HepG2 (cell line): Measurements from ENCODE around the gene RAP1A. TPM values are rescaled to one million over a fixed set of nuclear protein-coding genes. Genes with fewer than 3 reads are reported as not detected.
"Not testable (repeated sequence)": the region's sequence is repeated elsewhere in the genome, so short reads cannot be mapped to it uniquely, and the experiment has no call there.

ENCODE experiments used
- ATAC-seq: fragments of 200-7000 bp; cut with Tn5 transposase; 3 replicates; pipeline ENCODE4 v1.9.1; 2020; ENCODE audit warnings: mild to moderate bottlenecking, moderate library complexity
- BruUV-seq: library from RNA; stranded (reverse); fragments of 400-500 nt; replicated peaks from 2 replicates; lab custom pipeline; 2021; lab: Mats Ljungman, UMichigan
- CTCF ChIA-PET: fragments of 300-600 bp; formaldehyde crosslinking; extraction: SDS; loops from one replicate; lab custom pipeline; 2021; ENCODE audit warnings: low total read pairs, inconsistent platforms, low intra/inter-chr PET ratio; lab: Yijun Ruan, JAX
- POLR2A ChIA-PET: fragments of 350-600 bp; sonication (Branson Sonifier 250); formaldehyde crosslinking; loops from one replicate; lab custom pipeline; 2020; ENCODE audit warnings: antibody characterized with exemption, inconsistent platforms; lab: Yijun Ruan, JAX
- DNase-seq: peaks from one replicate; pipeline ENCODE4 v3.0.0-alpha.2; 2015; ENCODE audit warnings: low spot score
- FAIRE-seq: peaks from 3 replicates; lab custom pipeline; 2011; peaks lifted over from hg19 to GRCh38; lab: Jason Lieb, UNC
- H2AFZ ChIP-seq: one replicate; pipeline ENCODE4 v1.6.1; 2011; ENCODE audit warnings: low read length, inconsistent platforms
- H3K27ac ChIP-seq: fragments of 300-600 bp; 3 replicates; pipeline ENCODE4 v1.8.0; 2011; ENCODE audit warnings: mixed run types, mild to moderate bottlenecking, mixed read lengths, low read length, inconsistent platforms; ENCODE audit not compliant: insufficient read depth; ENCODE audit errors: extremely low read length
- H3K27me3 ChIP-seq, 2 experiments: fragments of 200-600 bp in 1 of 2; 2 replicates in 1 of 2; 3 replicates in 1 of 2; pipeline versions ENCODE4 v1.6.0 to v1.8.0; 2011; ENCODE audit warnings: low read length in 2 of 2, mild to moderate bottlenecking in 2 of 2, moderate library complexity in 2 of 2, inconsistent platforms in 1 of 2; ENCODE audit not compliant: insufficient read depth in 2 of 2, control insufficient read depth in 1 of 2
- H3K36me3 ChIP-seq, 2 experiments: fragments of 200-600 bp in 1 of 2; replicated peaks in 1 of 2; 2 replicates in 1 of 2; 3 replicates in 1 of 2; pipeline versions ENCODE4 v1.5.1 to v1.8.0; 2011; ENCODE audit warnings: low read length in 2 of 2, inconsistent platforms in 1 of 2; ENCODE audit not compliant: insufficient read depth in 2 of 2, control insufficient read depth in 1 of 2
- H3K4me1 ChIP-seq: 2 replicates; pipeline ENCODE4 v1.5.1; 2012; ENCODE audit warnings: low read length, inconsistent platforms; ENCODE audit not compliant: insufficient read depth
- H3K4me2 ChIP-seq: 2 replicates; pipeline ENCODE4 v1.6.0; 2011; ENCODE audit warnings: low read depth, low read length, inconsistent platforms
- H3K4me3 ChIP-seq, 3 experiments: fragments of 200-600 bp in 1 of 3; sonication (generic), shearing (Covaris generic) in 1 of 3; replicated peaks in 1 of 3; 2 replicates each; pipeline ENCODE4 v1.5.1; 2011 to 2016; ENCODE audit warnings: low read length in 3 of 3, inconsistent platforms in 2 of 3, low read depth in 2 of 3, mild to moderate bottlenecking in 2 of 3, control low read depth in 1 of 3, mixed read lengths in 1 of 3; ENCODE audit not compliant: insufficient read depth in 1 of 3
- H3K79me2 ChIP-seq: one replicate; pipeline ENCODE4 v1.6.1; 2011; ENCODE audit warnings: low read length, inconsistent platforms; ENCODE audit not compliant: insufficient read depth
- H3K9ac ChIP-seq: 2 replicates; pipeline ENCODE4 v1.6.0; 2011; ENCODE audit warnings: mild to moderate bottlenecking, low read depth, low read length, inconsistent platforms; ENCODE audit not compliant: insufficient read depth
- H3K9me3 ChIP-seq: 2 replicates; pipeline ENCODE4 v1.5.1; 2012; ENCODE audit warnings: mild to moderate bottlenecking, low read length
- H4K20me1 ChIP-seq: 2 replicates; pipeline ENCODE4 v1.6.0; 2011; ENCODE audit warnings: inconsistent platforms, mild to moderate bottlenecking, low read length, moderate library complexity; ENCODE audit not compliant: insufficient read depth
- HNRNPLL ChIP-seq: fragments of 200-400 bp; formaldehyde crosslinking; IDR thresholded peaks from 2 replicates; pipeline ENCODE4 v1.6.1; 2017; ENCODE audit warnings: mild to moderate bottlenecking, low read depth, low read length; ENCODE audit not compliant: poor library complexity, severe bottlenecking
- MED8 ChIP-seq: sonication (generic); formaldehyde crosslinking; IDR thresholded peaks from 2 replicates; pipeline ENCODE4 v1.8.1; 2023; ENCODE audit warnings: mild to moderate bottlenecking, missing genetic modification reagents; ENCODE audit not compliant: insufficient replicate concordance
- SIN3A ChIP-seq: IDR thresholded peaks from 2 replicates; pipeline ENCODE4 v1.6.1; 2011; ENCODE audit warnings: low read depth, mild to moderate bottlenecking, control low read depth, low read length, borderline replicate concordance
- ZNF18 ChIP-seq: sonication (generic); formaldehyde crosslinking; IDR thresholded peaks from 2 replicates; pipeline ENCODE4 v1.8.0; 2022; ENCODE audit warnings: mild to moderate bottlenecking, missing genetic modification reagents; ENCODE audit not compliant: insufficient replicate concordance
- ZNF317 ChIP-seq: sonication (generic); formaldehyde crosslinking; IDR thresholded peaks from 2 replicates; pipeline ENCODE4 v1.5.0; 2020; ENCODE audit warnings: mild to moderate bottlenecking, missing genetic modification reagents
- ZNF34 ChIP-seq: sonication (generic); formaldehyde crosslinking; IDR thresholded peaks from 2 replicates; pipeline ENCODE4 v1.4.0; 2020; ENCODE audit warnings: mild to moderate bottlenecking, missing genetic modification reagents, borderline replicate concordance
- ZNF383 ChIP-seq: sonication (generic); formaldehyde crosslinking; IDR thresholded peaks from 2 replicates; pipeline ENCODE4 v1.4.0; 2020; ENCODE audit warnings: missing genetic modification reagents, mild to moderate bottlenecking, borderline replicate concordance
- ZNF614 ChIP-seq: IDR thresholded peaks from 2 replicates; pipeline ENCODE4 v1.6.1; 2018; ENCODE audit warnings: missing biosample characterization, missing genetic modification reagents, inconsistent platforms, borderline replicate concordance
- ZNF710 ChIP-seq: sonication (generic); formaldehyde crosslinking; IDR thresholded peaks from 2 replicates; pipeline ENCODE4 v1.5.0; 2020; ENCODE audit warnings: mild to moderate bottlenecking, missing genetic modification reagents, borderline replicate concordance
- ZNF740 ChIP-seq: sonication (generic); formaldehyde crosslinking; IDR thresholded peaks from 2 replicates; pipeline ENCODE4 v1.4.0; 2020; ENCODE audit warnings: missing genetic modification reagents
- ZNF782 ChIP-seq: sonication (generic); formaldehyde crosslinking; IDR thresholded peaks from 2 replicates; pipeline ENCODE4 v1.4.0; 2020; ENCODE audit warnings: missing genetic modification reagents, mild to moderate bottlenecking, borderline replicate concordance
- ZSCAN5A ChIP-seq: sonication (generic); formaldehyde crosslinking; IDR thresholded peaks from 2 replicates; pipeline ENCODE4 v1.8.0; 2022; ENCODE audit warnings: mild to moderate bottlenecking, missing genetic modification reagents, borderline replicate concordance
- WGBS: methylation state at CpG from one replicate; pipeline ENCODE4 v1.1.6; 2017; ENCODE audit warnings: low lambda C conversion rate; 5-methylcytosine and 5-hydroxymethylcytosine counted together
- in situ Hi-C: cut with HindIII; loops from 2 replicates; pipeline ENCODE4 v1.10.0; 2017; ENCODE audit warnings: low pct_unique_long_range_greater_than_20kb; ENCODE audit not compliant: extremely low pct_ligation_motif_present
- intact Hi-C: fragments of 100-400 bp; cut with micrococcal nuclease; formaldehyde crosslinking; loops from one replicate; pipeline ENCODE4 v1.10.0; 2022; ENCODE audit not compliant: unreplicated experiment
- polyA plus RNA-seq, 8 experiments: library from polyadenylated mRNA; depleted of rRNA in 3 of 8; stranded (reverse) in 7 of 8; unstranded in 1 of 8; fragments of >200 nt; fragmentation: Illumina TruSeq in 4 of 8; extraction: Trizol in 4 of 8; gene quantifications; 2 replicates each; pipeline versions ENCODE4 v1.2.1 to v1.2.3, GENCODE V29; 2011 to 2016; ENCODE audit warnings: low read depth in 4 of 8, missing spikeins in 1 of 8, mixed read lengths in 1 of 8; ENCODE audit not compliant: insufficient read depth in 1 of 8
- total RNA-seq, 5 experiments: library from RNA; depleted of rRNA; stranded (reverse); fragments of >200 nt; fragmentation: Illumina TruSeq; extraction: Trizol; gene quantifications; 2 replicates each; pipeline ENCODE4 v1.2.3, GENCODE V29; 2016; ENCODE audit warnings: low read depth in 1 of 5

RAP1A gene
- total and polyA plus RNA-seq, 2 of the 13 experiments (the other 11 are each of a cell fraction or from before 2014, with no cell fraction given): 19.0 to 20.7 TPM

- TF ChIP-seq ZNF710 (CRISPR knock-in tag): no peak; the same call in 1 of the 2 replicates
- 0 out of 2 replicates have a peak, but pooled peaks have one; percentile 5 for TF ChIP-seq SIN3A
- 0 out of 2 replicates have a peak, but pooled peaks have one; percentile 0 for TF ChIP-seq ZNF34 (CRISPR knock-in tag)
- no peak for TF ChIP-seq ZNF782 (CRISPR knock-in tag)
- TF ChIP-seq ZNF317 (CRISPR knock-in tag): 0 out of 2 replicates have a peak, but pooled peaks have one; percentile 34
- no peak for TF ChIP-seq ZSCAN5A (CRISPR knock-in tag)
- TF ChIP-seq ZNF614 (CRISPR knock-in tag): no peak
- TF ChIP-seq ZNF18 (CRISPR knock-in tag): no peak
- TF ChIP-seq MED8 (CRISPR knock-in tag): no peak
- TF ChIP-seq ZNF740 (CRISPR knock-in tag): peak; percentile 79
- peak; percentile 62 for TF ChIP-seq HNRNPLL
- TF ChIP-seq ZNF383 (CRISPR knock-in tag): no peak
These were observed 120.6 kb downstream of the RAP1A start (continued) for GRCh38 chr1:111739925-111740765.

GRCh38 chr1:111742292-111742691 lies 122.7 kb downstream of the RAP1A start:
- not testable (repeated sequence) for H3K4me3 ChIP-seq

More at GRCh38 chr1:111742292-111742691, 122.7 kb downstream of the RAP1A start:
- BruUV-seq, in situ Hi-C loops, H3K27me3 ChIP-seq, H2AFZ ChIP-seq, H3K27ac ChIP-seq, intact Hi-C loops, H3K79me2 ChIP-seq, H3K4me2 ChIP-seq, ATAC-seq, DNase-seq, H3K36me3 ChIP-seq, H3K9me3 ChIP-seq, H4K20me1 ChIP-seq, CTCF ChIA-PET, FAIRE-seq, H3K9ac ChIP-seq, POLR2A ChIA-PET: not testable (repeated sequence)
- WGBS: 88% methylated on average over 14 of the region's 14 CpGs
- H3K4me1 ChIP-seq: peaks cover 49% of the 10 kb centered on the region
